Inflammatory macrophage treated with lipopolysaccharide for 1 hour (primary cell): Measurements from ENCODE around the gene RALY.
"Not testable (repeated sequence)": the region's sequence is repeated elsewhere in the genome, so short reads cannot be mapped to it uniquely, and the experiment has no call there.

Experiments used
- DNase-seq, 2 donors: peaks; one replicate each; pipeline ENCODE4 v3.0.0-alpha.2; 2020 to 2022

The RALY gene

DNA sequence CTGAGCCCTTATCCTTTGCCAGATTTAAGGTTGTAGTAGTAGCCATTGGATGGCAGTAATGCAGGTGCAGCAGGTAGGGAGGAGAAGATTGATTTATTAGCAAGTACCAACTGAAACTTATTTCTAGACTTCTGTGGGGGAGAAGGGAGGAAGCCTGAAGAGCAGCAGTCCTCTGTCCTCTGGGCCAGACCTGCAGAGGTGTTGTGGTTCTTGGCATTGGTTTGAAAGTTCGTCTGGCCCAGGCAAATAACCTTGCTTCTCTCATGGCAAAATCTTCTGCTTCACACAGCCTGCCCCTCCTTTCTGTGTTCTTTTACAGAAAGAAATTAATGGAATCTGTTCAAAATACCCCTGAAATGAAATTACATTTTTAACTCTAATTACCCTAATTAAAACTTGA is 24.5 kb downstream of the RALY start:
- DNase-seq = no peak

DNA sequence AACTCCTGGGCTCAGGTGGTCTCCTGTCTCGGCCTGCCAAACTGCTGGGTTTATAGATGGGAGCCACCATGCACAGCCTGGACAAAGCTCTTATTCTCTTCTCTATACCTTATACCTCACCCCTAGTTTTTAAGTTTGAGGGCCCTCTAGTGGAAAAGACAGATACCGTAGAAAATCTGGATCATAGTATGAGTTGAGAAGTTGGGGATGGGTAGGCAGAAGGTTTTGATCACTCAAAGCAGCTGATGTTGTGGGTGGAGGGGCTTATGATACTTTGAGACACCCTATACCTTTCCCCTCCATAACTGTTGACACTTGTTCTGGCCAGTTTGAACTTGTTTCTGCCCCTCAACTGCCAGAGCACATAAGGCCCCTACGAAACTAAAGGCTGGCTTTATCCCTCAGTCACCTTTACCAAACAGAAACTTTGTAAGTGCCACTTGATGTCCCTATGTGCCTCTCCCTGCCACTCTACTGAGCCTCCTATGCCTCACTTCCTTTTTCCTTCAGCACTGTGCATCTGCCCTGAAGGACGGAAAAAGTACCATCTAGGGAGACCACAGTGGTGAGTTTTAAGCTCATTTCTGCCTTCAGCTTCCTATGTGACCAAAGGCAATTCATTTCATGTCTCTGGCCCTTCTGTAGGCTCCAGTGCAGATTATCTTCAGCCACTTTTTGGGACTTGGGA is 28.6 kb downstream of the RALY start:
- DNase-seq = peak; percentile 22 to 45

DNA sequence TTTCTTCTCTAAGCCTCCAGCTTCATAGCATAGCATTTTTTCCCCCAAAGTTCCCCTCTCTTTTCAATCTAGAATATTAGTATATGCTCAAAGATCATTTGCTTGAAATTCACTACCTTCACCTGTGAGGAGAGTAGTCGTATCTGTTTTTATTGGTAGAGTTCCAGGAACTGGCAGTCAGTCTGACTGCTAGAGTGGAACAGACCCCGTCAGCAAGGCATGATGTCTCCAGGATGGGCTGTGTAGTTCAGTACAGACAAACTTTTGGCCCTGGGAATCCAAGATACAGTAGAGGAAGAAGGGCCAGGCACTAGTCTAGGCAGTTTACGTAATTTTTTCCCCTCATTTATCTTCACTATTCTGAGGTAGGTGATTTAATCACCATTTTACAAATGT is 29.1 kb downstream of the RALY start:
- DNase-seq = no peak

DNA sequence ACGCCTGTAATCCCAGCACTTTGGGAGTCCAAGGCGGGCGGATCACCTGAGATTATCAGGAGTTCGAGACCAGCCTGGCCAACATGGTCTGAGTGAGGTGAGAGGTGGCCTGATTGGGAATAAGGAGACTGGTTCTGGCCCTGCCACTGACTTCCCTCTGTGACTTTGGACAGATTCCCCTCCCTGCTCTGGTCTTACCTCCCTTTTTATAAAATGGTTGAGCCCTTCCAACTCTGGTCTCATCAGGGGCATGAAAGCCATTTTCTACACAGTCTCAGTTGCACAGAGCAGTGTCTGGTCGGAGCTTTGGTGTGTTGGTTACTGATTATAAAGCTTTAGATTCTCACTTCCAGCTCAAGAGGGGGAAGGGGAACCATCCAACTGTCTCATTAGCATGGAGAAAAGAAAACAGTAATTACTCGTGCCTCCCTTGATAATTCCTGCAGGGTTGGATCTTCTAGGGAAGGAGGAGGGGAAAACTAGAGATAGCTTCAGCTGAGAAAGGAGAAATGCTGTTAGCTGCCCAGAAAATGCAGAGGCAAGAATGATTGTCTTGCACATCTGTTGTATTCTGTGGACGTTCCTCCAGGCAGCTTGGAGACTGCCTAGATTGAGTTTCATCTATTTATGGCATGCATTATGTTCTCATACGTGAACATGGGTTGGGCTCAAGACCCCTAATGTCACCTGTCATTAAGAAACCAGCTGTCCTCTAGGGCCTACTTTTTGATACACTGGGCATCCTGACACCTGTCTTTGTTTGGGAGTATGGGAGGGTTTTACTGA is 30.4 kb downstream of the RALY start:
- DNase-seq = no peak

DNA sequence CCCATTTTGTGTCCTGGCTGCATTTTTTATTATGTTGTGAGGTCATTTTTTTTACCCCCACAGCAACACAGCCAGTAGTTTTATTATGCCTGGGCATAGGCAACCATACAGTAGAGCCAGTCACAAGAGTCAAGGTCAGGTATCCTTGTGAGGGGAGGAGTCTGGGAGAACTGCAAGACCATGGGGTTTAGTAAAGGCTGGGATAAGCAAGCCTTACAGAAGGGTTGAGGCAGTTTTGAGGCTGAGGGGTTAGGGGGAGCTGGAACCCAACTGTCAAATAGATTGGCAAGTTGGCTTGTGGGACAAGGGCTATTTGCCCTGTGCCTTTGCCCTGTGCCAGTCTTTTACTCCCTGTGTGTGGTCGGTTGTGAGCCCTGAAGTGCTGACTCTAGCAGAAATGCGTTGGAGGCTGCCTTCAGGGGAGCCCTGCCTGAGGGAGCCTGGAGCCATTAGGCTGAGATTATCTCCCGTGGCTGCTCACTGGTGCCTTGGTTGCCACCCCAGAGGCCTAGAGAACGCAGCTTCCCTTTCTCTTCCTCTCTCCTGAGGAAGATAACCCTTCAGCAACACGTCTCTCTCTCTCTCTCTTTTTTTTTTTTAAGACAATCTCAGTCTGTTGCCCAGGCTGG is 31.1 kb downstream of the RALY start:
- no peak for DNase-seq

DNA sequence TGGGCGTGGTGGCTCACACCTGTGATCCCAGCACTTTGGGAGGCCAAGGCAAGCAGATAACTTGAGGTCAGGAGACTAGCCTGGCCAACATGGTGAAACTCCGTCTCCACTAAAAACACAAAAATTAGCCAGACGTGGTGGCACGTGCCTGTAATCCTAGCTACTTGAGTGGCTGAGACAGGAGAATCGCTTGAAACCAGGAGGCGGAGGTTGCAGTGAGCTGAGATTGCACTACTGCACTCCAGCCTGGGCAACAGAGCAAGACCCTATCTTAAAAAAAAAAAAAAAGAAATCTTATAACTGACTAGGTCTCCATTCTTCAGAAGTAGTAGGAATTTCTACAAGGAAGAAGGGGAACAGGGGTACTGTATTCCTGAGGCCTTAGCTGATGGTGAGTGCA is 34.3 kb downstream of the RALY start:
- not testable (repeated sequence) for DNase-seq

DNA sequence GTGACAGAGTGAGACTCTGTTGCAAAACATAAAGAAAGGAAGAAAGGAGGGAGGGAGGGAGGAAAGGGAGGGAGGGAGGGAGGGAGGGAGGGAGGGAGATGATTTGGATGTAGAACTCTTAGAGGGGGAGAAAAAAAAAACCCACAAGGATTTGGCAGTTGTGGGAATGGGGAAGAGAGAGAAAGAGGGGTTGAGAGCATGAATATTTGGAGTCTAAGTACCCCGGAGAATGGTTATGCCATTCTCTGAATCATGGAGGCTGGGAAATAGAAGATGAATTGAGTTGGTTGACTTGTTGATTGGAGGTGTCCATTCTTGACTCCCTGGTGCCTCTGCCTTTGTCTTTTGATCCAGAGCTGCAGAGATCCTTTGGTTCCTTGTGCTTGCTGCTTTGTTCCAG is 35.7 kb downstream of the RALY start:
- no peak for DNase-seq

DNA sequence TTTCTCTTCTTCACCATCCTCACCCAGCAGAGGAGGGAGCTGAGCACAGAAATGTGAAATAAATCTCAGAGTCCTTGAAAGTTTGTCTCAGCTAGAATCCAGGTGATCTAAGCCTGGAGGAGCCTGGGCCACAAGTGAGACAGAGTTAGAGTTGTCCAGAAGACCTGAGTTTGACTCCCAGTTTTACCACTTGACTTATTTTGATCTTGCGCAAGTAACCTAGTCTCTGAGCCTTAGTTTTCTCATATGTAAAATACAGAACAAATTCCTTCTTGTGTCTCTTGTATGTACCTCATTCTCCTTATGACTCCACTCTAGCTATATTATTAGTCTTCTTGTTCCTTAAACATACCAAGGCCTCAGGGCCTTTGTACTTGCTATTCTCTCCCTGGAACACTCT is 36.7 kb downstream of the RALY start:
- no peak for DNase-seq

DNA sequence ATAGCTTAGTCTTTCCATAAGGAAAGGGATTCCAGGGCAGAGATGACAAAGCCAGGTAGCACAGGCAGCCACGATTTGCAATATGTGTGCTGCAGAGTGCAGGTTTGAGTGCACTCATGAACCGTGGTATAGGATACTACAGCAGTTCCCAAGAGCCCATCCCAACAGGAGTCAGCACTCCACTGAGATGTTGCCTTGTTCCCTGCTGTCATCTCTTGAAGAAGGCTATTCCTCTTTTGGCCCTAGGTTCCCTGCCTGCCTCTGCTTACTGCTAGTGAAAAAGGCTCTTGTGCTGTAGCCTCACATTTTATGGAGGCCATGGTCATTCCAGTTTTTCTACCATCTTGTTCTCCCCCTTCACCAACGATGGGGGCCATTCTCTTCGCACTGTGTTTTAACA is 40.2 kb downstream of the RALY start:
- DNase-seq = no peak

DNA sequence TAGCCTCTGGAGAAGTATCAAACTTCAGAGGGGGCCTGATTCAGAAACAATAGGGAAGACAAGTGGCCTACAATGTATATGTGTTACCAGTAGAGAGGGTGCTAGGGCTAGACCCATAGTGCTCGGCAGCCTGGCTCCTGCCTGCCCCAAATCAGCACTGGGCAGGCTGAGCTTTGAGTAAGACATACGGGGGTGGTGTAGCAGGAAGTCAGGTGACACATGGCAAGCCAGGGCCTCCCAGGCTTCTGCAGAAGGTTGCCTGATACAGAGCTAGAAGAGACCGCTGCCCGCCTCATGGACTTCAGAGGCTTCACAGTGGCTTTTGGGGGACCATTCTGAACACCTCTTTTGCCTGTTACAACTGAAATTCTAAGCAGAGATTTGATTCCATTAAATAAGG is 43.4 kb downstream of the RALY start:
- peak; percentile 10 to 33 for DNase-seq

DNA sequence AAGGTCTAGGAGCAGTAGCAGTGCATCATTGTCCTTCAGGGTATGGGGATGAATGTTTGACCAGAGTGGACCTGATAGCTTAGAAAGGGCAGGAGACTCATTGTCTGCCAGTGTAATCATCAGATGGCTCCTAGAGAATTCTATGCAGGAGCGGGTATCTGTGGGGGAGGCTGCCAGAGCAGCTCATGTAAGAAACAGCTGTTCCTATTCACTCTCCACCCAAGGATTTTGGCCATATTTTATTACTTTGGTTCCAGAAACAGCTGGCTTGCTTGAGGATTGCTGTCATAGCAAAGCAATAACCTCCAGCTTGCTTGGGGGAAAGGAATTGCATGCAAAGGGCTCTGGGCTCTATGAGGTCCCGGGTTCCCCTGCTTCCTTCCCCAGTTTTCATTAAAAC is 44.1 kb downstream of the RALY start:
- no peak for DNase-seq

DNA sequence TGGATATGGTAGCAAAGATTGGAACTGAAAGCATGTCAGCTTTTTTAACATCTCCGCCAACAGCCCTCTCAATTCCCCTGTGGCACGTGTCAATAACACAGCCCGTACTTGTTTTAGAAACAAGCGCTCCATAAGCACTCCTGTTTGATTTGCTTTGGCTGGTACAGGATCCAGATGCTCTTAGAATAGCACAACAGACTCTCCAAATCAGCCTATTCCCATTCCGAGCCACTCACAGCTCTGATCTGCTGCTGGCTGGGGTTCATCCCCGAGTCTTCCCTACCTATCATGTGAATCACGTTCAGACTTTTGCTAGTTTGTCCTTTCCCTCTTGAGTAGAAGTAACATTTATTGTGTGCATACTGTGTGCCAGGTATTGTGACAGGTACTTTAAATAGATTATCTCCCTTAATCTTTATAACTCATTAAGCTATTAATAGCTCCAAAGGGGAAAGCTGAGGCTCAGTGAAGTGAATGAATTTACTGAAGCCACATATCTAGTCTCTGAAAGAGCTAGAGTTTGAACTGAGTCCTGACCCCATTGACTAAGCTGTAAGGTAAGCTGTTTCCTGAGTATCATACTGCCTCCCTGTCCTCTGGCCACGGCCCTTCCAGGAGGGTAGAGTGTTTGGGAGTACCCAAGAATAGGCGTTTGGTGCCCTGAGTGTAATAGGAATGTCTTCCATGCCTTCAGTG is 46.7 kb downstream of the RALY start:
- no peak for DNase-seq

DNA sequence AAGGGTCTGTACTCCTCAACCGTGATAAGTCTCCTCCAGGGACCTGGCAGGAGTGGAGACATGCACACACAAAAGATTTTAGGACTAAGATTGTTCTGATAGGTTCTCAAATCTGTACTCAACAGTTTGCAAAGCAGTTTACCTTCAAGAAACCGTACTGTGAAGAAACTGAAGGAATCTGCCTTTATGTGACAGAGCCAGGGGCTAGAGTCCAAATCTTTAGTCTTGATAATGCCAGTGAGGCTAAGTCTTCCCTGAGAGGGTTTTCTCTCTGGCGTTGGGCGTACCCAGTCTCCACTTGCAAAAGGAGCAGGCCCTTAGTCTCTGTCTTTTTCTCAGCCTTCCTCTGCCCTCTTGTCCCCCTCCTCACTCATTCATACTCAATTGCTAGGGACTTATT is 47.5 kb downstream of the RALY start:
- no peak for DNase-seq

DNA sequence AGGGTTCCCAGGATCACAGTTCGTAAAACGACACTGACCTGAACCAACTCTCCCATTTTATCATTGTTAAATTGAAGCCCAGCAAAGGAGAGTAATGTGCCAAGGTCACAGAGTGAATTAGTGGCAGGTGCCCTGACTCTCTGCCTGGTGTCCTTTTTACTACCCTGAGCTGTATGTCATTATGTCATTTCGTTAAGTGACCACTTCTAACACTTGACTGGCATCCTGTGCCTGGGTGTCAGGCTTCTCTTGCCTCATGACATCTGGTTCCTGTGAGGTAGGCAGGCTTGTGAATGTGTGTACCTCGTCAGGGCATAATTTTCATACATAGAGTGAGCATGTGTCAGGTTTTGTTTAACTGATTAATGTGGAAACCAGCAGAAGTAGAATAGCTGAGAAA is 48.6 kb downstream of the RALY start:
- DNase-seq = peak in 1 of 2 donors; percentile 8

DNA sequence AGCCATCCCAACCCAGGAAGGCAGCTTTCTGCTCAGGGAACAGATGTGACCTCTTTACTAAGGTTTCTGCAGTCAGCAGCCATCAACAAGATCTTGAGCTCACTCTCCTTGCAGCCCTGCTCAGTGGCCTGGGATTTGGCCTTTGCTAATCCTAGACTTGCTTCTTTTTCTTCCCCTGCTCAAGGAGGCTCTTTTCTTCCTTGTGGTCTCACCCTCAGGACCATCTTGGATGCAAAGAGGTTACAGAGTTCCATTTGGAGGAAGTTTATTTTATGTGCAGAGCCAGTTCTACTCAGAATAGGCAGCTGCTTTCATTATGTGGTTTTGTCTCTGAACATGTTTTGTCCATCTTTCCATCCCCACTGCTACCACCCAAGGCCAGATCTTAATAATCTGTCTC is 49.3 kb downstream of the RALY start:
- DNase-seq = no peak

DNA sequence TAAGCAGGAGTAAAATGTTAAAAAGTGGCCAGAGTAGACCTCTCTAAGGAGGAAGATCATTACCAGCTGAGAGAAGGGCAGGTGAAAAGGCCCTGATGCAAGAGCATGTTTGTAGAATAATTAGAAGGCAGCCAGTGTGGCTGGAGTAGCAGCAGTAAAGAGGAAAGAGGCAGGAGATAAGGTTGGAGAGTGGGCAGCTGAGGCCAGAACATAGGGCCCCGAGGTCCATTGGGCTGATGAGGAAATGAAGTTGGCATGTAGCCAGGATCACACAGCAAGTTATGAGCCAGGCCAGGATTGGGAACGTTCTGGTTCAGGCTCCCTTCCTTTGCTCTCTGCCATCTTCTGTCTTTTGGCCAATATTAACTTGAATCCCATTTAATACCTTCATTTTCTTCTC is 51.6 kb downstream of the RALY start:
- peak in 1 of 2 donors; percentile 18 for DNase-seq

DNA sequence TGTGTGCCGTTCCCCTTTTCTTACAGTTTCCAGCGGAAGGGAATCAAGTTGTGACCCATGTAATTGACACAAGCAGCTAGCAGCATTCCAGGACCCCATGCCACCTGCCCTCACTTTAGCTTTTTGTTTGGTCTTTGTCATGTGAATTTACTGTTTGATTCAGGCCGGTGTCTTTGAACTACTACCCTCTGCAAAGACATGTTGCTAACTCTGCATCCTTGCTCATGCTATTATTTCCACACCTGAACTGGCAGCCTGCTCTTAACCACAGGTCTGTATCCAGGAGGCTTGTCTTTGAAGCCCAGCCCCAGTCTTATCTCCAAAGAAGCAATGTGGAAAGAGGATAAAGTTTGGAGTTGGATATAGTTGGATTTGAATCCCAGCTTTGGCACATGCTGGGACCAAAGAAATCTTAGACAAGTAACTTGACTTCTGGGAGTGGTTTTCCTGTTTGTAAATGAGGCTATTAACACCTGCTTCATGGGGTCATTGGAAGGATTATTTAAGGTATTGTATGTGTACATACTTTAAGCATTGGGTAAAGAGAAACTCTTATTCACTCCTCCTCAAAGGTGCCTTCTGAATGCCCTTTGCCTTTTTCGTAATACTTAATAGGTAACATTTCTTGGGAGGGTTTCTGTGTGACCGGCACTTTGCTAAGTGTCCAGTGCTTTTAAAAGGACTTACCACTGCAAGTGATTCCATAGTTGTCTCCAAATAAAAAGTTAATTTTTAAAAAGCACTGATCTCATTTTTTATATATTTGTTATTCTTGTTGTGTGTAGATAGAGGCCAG is 52.4 kb downstream of the RALY start:
- DNase-seq = no peak

DNA sequence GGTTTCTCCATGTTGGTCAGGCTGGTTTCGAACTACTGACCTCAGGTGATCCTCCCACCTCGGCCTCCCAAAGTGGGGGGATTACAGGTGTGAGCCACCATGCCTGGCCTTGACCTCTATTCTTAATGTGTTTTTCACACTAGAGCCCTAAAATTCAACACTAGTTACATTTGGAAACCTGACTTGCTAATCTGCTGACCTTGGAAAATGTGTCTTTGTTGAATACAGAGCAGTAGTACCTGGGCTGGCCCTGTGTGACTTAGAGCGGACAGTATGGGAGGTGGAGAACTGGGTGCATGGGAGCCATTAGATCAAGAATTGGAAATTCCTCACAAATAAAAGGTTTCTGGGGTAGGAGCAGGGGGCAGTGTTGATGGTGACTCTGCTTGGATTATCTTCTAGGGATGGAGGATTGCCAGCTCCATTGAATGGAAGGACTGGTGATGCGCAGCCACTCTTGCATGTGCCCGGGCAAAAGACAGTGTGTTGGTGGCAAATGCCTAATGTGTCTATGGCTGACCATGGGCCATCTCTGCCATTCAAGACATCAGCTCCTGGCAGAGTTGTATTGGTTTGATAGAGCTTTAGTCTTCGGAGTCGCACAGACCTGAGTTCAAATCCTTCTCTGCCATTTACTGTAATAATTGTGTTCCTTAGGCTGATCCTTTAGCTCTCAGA is 53.4 kb downstream of the RALY start:
- DNase-seq = no peak

DNA sequence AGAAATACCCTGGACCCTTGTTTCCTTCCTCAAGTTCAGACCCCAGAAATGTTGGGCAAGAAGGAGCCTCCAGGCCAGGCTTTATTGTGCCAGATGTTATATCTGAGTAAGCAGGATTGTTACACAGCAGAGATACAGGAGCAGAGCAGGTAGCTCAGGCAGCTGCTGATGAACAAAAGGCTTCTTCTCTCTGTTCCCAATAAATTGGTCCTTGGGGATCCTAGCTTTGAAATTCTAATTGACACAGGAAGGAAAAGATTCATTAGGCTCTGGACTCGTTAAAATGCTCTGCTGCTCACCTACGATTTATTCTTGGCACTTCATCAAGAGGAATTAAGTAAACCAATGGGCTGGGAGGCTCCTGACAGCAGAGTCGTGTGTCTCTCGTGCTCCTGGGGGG is 54.2 kb downstream of the RALY start:
- DNase-seq = no peak

DNA sequence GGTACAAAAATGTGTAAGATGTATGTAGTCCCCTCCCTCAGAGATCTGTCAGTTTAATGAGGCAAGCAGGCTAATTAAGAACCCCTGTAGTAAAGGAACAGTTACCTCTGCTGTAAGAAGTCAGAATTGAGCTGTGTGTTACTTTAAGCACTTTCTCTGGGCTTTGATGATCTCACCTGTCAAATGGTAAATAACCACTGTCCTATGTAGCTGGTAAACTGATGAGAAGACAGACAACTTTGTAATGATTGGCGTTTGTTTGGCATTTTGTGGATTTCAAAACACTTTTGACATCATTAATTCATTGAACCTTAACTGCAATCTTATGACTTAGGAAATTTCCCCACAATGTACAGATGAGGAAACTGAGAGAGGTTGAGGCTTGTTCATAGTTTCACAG is 55.7 kb downstream of the RALY start:
- peak; percentile 39 to 51 for DNase-seq

DNA sequence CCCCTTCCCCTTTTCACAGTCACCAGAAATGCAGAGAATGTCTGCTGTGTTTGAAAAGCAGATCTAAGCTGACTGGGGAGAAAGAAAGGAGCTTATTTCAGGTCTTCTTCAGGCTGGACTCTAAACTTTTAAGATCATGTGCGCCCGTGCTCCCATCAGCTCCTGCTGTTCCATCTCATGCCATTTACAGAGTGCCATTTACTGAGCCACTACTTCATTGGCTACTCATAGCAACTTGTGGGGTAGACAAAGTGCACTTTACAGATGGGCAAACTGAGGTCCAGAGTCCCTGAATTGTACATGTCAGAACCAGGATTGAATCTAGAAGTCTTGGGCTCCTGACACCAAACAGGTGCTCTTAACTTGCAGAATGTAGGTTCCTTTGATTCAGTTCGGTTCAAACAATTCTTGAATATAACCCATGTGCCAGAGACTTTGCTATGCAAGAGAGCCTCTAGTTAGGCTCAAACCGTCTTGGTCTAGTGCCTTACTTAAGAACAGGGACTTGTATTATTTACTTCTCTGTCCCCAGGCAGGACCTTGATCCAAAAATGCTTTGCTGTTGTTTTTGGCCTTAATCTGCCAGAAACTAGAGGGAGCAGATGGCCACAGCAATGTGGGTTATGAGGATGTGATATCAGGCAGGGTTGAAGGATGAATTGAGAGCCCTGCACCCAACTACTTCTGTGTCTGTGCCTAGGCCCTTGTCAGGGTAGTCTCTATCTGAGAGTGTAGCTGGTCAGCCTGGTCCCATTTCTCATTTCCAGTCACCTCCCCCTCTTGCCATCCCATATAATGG is 56.4 kb downstream of the RALY start:
- no peak for DNase-seq
